Activated naive CD8-positive, alpha-beta T cell treated with anti-CD3 and anti-CD28 coated beads, Interleukin-2, amount 50 U/mL, for 24 hours (primary cell): Measurements from ENCODE around the gene ELK3.

Experiments used
- ATAC-seq: fragments of 150-1000 bp; cut with Tn5 transposase; one replicate; pipeline ENCODE4 v1.10.0; 2021
- DNase-seq: peaks from one replicate; pipeline ENCODE4 v3.0.0; 2021
- H3K27ac Mint-ChIP-seq: one replicate; pipeline ENCODE4 v1.8.0; 2021; ENCODE audit warnings: mild to moderate bottlenecking, mixed read lengths
- H3K27me3 Mint-ChIP-seq: one replicate; pipeline ENCODE4 v1.8.0; 2021; ENCODE audit warnings: mixed read lengths
- H3K36me3 Mint-ChIP-seq: one replicate; pipeline ENCODE4 v1.8.0; 2021; ENCODE audit warnings: low read depth, mixed read lengths
- H3K4me1 Mint-ChIP-seq: one replicate; pipeline ENCODE4 v1.8.0; 2021; ENCODE audit warnings: mixed read lengths
- H3K4me3 Mint-ChIP-seq: one replicate; pipeline ENCODE4 v1.8.0; 2021; ENCODE audit warnings: mild to moderate bottlenecking, moderate library complexity, mixed read lengths
- H3K9me3 Mint-ChIP-seq: one replicate; pipeline ENCODE4 v1.8.0; 2021; ENCODE audit warnings: mixed read lengths

The ELK3 gene

GRCh38 chr12:96193725-96194575 lies at the start of gene ELK3:
ELK3 (plus strand) TSS chr12:96194375.
- no peaks in the 10 kb centered on the region for H3K9me3 Mint-ChIP-seq
- H3K27ac Mint-ChIP-seq: peak within 1 kb of the TSS; percentile 98
- DNase-seq: peak; percentile 63
- peak; percentile 48 for ATAC-seq
- H3K4me3 Mint-ChIP-seq: peak within 1 kb of the TSS; percentile 98
- H3K36me3 Mint-ChIP-seq: peaks cover 4% of the 10 kb centered on the region
- H3K27me3 Mint-ChIP-seq: no peaks in the 10 kb centered on the region
- H3K4me1 Mint-ChIP-seq: peaks cover 72% of the 10 kb centered on the region

- Mint-ChIP-seq H3K27me3 (no peaks in the 10 kb centered on the region), H3K4me1 (peaks cover 18% of the 10 kb centered on the region), H3K4me3 (no peak overlapping the region), H3K36me3 (no peaks in the 10 kb centered on the region), H3K9me3 (no peaks in the 10 kb centered on the region), H3K27ac (no peak overlapping the region)
- DNase-seq: no peak
- ATAC-seq: no peak
These were observed 47.4 kb upstream of the ELK3 start for GRCh38 chr12:96146747-96147146.

GRCh38 chr12:96150442-96150841 lies 43.7 kb upstream of the ELK3 start:
- DNase-seq: no peak
- no peaks in the 10 kb centered on the region for H3K36me3 Mint-ChIP-seq

DNA sequence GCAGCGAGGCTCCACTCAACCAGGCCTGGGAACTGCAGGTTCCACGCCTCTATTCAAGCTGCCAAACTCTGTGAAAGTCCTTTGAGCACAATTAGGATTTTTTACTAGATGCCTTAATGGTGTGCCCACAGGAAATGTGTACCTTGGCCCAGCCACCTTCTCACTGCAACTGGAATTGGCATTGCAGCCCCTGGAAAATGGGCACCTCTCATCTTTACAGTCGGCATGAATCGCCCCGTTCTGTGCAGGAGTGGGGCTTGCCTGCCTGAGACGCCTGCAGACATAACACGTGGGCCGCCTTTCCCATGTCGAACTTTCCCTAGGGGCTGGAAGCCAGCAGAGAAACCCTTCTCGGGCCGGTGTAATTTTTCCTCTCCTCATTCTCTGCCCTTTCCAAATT lies 42.0 kb upstream of the ELK3 start:
- Mint-ChIP-seq H3K4me1 (no peaks in the 10 kb centered on the region), H3K4me3 (no peak overlapping the region), H3K36me3 (no peaks in the 10 kb centered on the region), H3K27ac (no peak overlapping the region), H3K27me3 (no peaks in the 10 kb centered on the region), H3K9me3 (no peaks in the 10 kb centered on the region)
- no peak for ATAC-seq
- no peak for DNase-seq

More at GRCh38 chr12:96150442-96150841, 43.7 kb upstream of the ELK3 start:
- Mint-ChIP-seq H3K4me3 (no peak overlapping the region), H3K4me1 (peaks cover 1% of the 10 kb centered on the region), H3K9me3 (no peaks in the 10 kb centered on the region), H3K27ac (no peak overlapping the region), H3K27me3 (no peaks in the 10 kb centered on the region)
- no peak for ATAC-seq

- Mint-ChIP-seq H3K9me3 (no peaks in the 10 kb centered on the region), H3K36me3 (no peaks in the 10 kb centered on the region), H3K27ac (no peak overlapping the region), H3K4me3 (no peak overlapping the region), H3K27me3 (no peaks in the 10 kb centered on the region), H3K4me1 (no peaks in the 10 kb centered on the region)
- DNase-seq: no peak
- ATAC-seq: no peak
These were observed 40.9 kb upstream of the ELK3 start for GRCh38 chr12:96153131-96153725.

GRCh38 chr12:96155181-96155580 lies 39.0 kb upstream of the ELK3 start:
- no peak overlapping the region for H3K27ac Mint-ChIP-seq
- H3K4me1 Mint-ChIP-seq: peaks cover 1% of the 10 kb centered on the region
- no peaks in the 10 kb centered on the region for H3K36me3 Mint-ChIP-seq
- ATAC-seq (no peak), DNase-seq (no peak)
- no peak overlapping the region for H3K4me3 Mint-ChIP-seq
- H3K27me3 Mint-ChIP-seq: no peaks in the 10 kb centered on the region
- no peaks in the 10 kb centered on the region for H3K9me3 Mint-ChIP-seq

DNA sequence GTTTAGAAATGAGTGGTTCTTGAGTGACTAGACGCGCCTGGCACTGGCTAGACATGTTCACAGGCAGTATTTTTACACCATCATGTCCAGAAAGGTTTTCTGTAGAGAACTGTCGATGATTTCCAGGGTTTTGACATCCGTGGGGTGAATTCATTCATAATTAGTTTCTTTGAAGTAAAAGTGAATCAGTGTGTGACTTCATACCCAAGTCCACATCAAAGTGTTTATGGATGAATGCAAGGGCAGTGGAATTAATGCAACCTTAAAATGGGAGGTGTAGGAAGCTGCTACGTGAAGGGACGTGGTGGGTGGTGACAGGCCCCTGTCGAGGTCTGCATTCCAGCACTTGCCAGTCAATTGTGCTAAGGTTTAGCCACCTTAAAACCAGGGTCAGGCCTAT lies 38.4 kb upstream of the ELK3 start:
- no peak overlapping the region for H3K27ac Mint-ChIP-seq
- DNase-seq: no peak
- no peak overlapping the region for H3K4me3 Mint-ChIP-seq
- no peaks in the 10 kb centered on the region for H3K9me3 Mint-ChIP-seq
- peaks cover 1% of the 10 kb centered on the region for H3K4me1 Mint-ChIP-seq
- no peaks in the 10 kb centered on the region for H3K27me3 Mint-ChIP-seq
- ATAC-seq: no peak
- H3K36me3 Mint-ChIP-seq: no peaks in the 10 kb centered on the region

DNA sequence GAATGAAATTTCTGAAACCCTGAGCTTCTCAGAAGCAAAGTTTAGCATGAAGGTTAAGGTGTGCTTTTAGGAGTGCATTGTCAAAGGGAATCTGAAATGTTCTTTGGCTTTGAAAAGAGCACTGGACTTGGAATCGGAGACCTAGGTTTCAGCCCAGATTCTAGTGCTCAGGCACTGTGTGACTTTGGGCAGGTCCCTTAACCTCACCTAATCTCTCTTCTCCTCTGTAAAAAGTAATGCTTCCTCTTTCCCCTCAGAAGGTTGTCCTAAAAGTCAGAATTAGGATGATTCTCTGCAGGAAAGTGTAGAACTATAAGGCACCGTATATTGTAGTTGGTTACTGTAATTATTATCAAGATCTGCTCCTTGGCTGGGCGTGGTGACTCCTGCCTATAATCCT lies 38.0 kb upstream of the ELK3 start:
- H3K27me3 Mint-ChIP-seq: no peaks in the 10 kb centered on the region
- H3K27ac Mint-ChIP-seq: no peak overlapping the region
- DNase-seq (no peak), ATAC-seq (no peak)
- peaks cover 1% of the 10 kb centered on the region for H3K4me1 Mint-ChIP-seq
- no peaks in the 10 kb centered on the region for H3K9me3 Mint-ChIP-seq
- H3K36me3 Mint-ChIP-seq: no peaks in the 10 kb centered on the region
- H3K4me3 Mint-ChIP-seq: no peak overlapping the region

- Mint-ChIP-seq H3K4me1 (peaks cover 7% of the 10 kb centered on the region), H3K27ac (no peak overlapping the region), H3K9me3 (no peaks in the 10 kb centered on the region), H3K36me3 (no peaks in the 10 kb centered on the region), H3K4me3 (no peak overlapping the region), H3K27me3 (no peaks in the 10 kb centered on the region)
- ATAC-seq (no peak), DNase-seq (no peak)
These were observed 36.7 kb upstream of the ELK3 start for GRCh38 chr12:96157427-96157826.

DNA sequence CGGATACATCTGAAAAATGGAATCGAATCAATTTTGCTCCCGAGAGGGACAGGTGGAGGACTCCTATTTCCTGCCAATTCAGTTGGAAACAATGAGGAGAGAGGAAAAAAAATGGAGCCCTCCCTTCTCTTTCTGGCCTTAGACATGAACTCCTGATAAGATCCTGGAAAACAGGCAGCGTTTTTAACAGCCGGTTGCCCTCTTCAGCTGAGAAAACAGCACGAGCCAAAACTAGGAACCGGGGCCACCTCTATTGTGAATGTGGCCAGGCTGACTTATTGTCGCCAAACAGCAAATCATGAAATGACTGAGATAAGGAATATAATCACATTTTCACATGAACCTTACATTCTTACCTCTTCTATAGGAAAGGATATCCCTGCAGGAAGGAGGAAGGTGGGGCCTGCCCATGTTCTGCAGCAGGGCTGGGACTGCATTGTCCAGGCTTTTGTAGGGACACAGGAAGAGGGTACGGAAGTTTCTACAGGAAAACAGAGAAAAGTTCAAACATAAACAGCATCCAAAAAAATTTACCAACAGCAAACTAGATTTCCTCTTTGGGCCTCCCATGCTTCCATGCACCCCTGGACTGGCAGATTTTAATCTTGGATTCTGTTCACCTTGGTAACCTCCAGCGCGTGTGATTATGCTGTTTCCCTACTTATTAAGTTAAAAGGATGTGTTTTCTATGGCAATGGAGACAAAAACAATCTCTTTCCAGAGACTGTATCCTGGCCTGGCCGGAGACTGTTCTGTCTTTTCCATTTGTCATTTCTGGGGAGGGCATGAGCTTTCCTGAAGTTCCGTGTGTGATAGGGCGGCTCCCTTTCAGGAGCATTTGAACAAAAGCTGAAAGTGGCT lies 29.0 kb upstream of the ELK3 start:
- ATAC-seq: no peak
- H3K4me1 Mint-ChIP-seq: peaks cover 6% of the 10 kb centered on the region
- no peaks in the 10 kb centered on the region for H3K9me3 Mint-ChIP-seq
- H3K27me3 Mint-ChIP-seq: no peaks in the 10 kb centered on the region
- DNase-seq: no peak
- H3K4me3 Mint-ChIP-seq: no peak overlapping the region
- H3K36me3 Mint-ChIP-seq: no peaks in the 10 kb centered on the region
- no peak overlapping the region for H3K27ac Mint-ChIP-seq

DNA sequence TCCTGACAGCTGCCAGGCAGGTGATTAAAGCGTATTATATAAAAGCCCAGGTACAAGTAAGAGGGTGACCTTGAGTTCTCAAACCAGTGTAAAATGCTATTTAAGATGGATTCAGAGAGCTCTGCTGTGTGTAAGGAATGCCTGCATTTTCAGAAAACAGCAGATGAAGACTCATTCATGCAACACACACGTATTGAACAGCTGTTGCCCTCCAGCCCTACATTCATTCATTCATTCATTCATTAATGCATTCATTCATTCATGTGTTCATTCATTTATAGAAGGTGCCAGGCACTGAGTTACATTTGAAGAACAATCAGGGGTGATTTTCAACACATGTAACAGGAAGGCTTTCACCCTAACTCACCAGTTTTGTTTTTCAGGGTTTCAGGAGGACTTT lies 27.4 kb upstream of the ELK3 start:
- Mint-ChIP-seq H3K27ac (no peak overlapping the region), H3K9me3 (no peaks in the 10 kb centered on the region), H3K36me3 (no peaks in the 10 kb centered on the region), H3K27me3 (no peaks in the 10 kb centered on the region), H3K4me3 (no peak overlapping the region), H3K4me1 (no peaks in the 10 kb centered on the region)
- ATAC-seq: no peak
- DNase-seq: no peak

DNA sequence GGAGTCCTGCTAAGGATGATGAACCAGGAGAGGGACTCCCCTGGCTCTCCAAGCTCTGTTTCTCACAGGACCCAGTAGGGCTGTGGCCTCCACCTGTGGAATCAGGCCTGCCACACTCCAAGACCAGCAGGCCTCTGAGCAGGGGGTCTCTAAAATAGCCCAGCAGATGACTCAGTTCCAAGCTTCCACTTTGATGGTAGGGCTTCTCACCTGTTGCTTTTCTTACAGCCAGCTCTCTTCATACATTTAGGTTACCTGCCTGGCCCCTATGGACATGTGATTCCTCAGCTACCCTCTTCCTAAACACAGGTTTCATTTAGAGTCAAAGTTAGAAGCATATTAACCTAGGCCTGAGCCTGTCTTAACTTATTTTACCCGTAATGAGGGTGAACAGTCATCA lies 26.7 kb upstream of the ELK3 start:
- Mint-ChIP-seq H3K27me3 (no peaks in the 10 kb centered on the region), H3K4me3 (no peak overlapping the region), H3K27ac (no peak overlapping the region), H3K4me1 (peaks cover 3% of the 10 kb centered on the region), H3K9me3 (peaks cover 3% of the 10 kb centered on the region), H3K36me3 (peaks cover 2% of the 10 kb centered on the region)
- no peak for ATAC-seq
- no peak for DNase-seq

- H3K4me3 Mint-ChIP-seq: no peak overlapping the region
- H3K4me1 Mint-ChIP-seq: peaks cover 6% of the 10 kb centered on the region
- H3K27me3 Mint-ChIP-seq: no peaks in the 10 kb centered on the region
- ATAC-seq (no peak), DNase-seq (no peak)
- peaks cover 2% of the 10 kb centered on the region for H3K36me3 Mint-ChIP-seq
- H3K9me3 Mint-ChIP-seq: peaks cover 12% of the 10 kb centered on the region
- H3K27ac Mint-ChIP-seq: no peak overlapping the region
These were observed 23.8 kb upstream of the ELK3 start for GRCh38 chr12:96170328-96170727.

- Mint-ChIP-seq H3K27ac (no peak overlapping the region), H3K36me3 (peaks cover 4% of the 10 kb centered on the region), H3K27me3 (no peaks in the 10 kb centered on the region), H3K4me3 (no peak overlapping the region), H3K9me3 (peaks cover 14% of the 10 kb centered on the region), H3K4me1 (peaks cover 6% of the 10 kb centered on the region)
- ATAC-seq: no peak
- no peak for DNase-seq
These were observed 23.4 kb upstream of the ELK3 start for GRCh38 chr12:96170762-96171161.

DNA sequence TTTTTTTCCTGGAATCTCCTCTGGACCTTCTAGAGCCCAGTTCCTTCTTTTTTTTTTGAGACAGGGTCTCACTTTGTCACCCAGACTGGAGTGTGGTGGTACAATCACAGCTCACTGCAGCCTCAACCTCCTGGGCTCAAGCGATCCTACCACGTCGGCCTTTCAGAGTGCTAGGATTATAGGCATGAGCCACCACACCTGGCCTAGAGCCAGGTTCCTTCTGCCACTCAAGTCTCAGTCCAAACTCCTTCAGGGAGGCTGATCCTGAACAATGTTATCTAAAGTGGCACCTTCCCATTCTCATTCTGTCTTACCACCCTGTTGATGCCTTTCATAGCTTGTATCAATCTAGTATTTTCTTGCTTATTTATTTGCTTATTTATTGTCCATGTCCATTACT lies 22.3 kb upstream of the ELK3 start:
- peaks cover 12% of the 10 kb centered on the region for H3K36me3 Mint-ChIP-seq
- H3K4me3 Mint-ChIP-seq: no peak overlapping the region
- ATAC-seq (no peak), DNase-seq (no peak)
- H3K4me1 Mint-ChIP-seq: peaks cover 15% of the 10 kb centered on the region
- peaks cover 22% of the 10 kb centered on the region for H3K9me3 Mint-ChIP-seq
- H3K27ac Mint-ChIP-seq: no peak overlapping the region
- no peaks in the 10 kb centered on the region for H3K27me3 Mint-ChIP-seq
